Common myeloid progenitor, CD34-positive (primary cell): ENCODE results near the gene TRIML1.

Source experiments
- CTCF ChIA-PET: fragments of 350-600 bp; sonication (Branson Sonifier 250); formaldehyde crosslinking; loops from one replicate; lab custom pipeline; 2021; ENCODE audit warnings: antibody characterized with exemption; lab: Charles Lee
- POLR2A ChIA-PET: fragments of 350-600 bp; sonication (Branson Sonifier 250); formaldehyde crosslinking; loops from one replicate; lab custom pipeline; 2021; ENCODE audit warnings: antibody characterized with exemption; lab: Charles Lee
- DNase-seq, 3 donors: peaks; one replicate each; pipeline versions ENCODE4 v3.0.0 to v3.0.0-alpha.2; 2013
- H3K27ac ChIP-seq, 2 experiments: 1 replicate in 1 of 2; 2 replicates in 1 of 2; pipeline ENCODE4 v1.7.0; 2013; ENCODE audit warnings: inconsistent platforms in 2 of 2, low read length in 2 of 2, mild to moderate bottlenecking in 2 of 2, low read depth in 1 of 2, moderate library complexity in 1 of 2; ENCODE audit not compliant: severe bottlenecking in 2 of 2, insufficient read depth in 1 of 2, poor library complexity in 1 of 2
- H3K27me3 ChIP-seq, 5 experiments: replicated peaks in 2 of 5; 1 replicate in 3 of 5; 2 replicates in 2 of 5; pipeline versions ENCODE4 v1.6.1 to v1.7.0; 2013; ENCODE audit warnings: low read length in 4 of 5, mild to moderate bottlenecking in 2 of 5, moderate library complexity in 2 of 5, inconsistent platforms in 1 of 5; ENCODE audit not compliant: insufficient read depth in 5 of 5, control insufficient read depth in 4 of 5
- H3K36me3 ChIP-seq, 4 experiments: 1 replicate in 2 of 4; 2 replicates in 2 of 4; pipeline versions ENCODE4 v1.6.1 to v1.7.0; 2013; ENCODE audit warnings: low read length in 3 of 4, control low read depth in 1 of 4, mild to moderate bottlenecking in 1 of 4; ENCODE audit not compliant: control insufficient read depth in 4 of 4, insufficient read depth in 4 of 4
- H3K4me1 ChIP-seq, 4 experiments: 1 replicate in 3 of 4; 2 replicates in 1 of 4; pipeline versions ENCODE4 v1.6.1 to v1.7.1; 2013; ENCODE audit warnings: low read length in 3 of 4, mild to moderate bottlenecking in 3 of 4, control low read depth in 1 of 4, inconsistent platforms in 1 of 4, moderate library complexity in 1 of 4; ENCODE audit not compliant: control insufficient read depth in 4 of 4, insufficient read depth in 4 of 4; ENCODE audit errors: control extremely low read depth in 1 of 4
- H3K4me3 ChIP-seq, 7 experiments: 1 replicate in 4 of 7; 2 replicates in 3 of 7; pipeline versions ENCODE4 v1.5.1 to v1.7.0; 2013; ENCODE audit warnings: mild to moderate bottlenecking in 7 of 7, low read length in 6 of 7, moderate library complexity in 6 of 7, inconsistent platforms in 2 of 7, low read depth in 2 of 7, control low read depth in 1 of 7; ENCODE audit not compliant: insufficient read depth in 4 of 7, control insufficient read depth in 1 of 7; ENCODE audit errors: extremely low read depth in 1 of 7
- H3K9me3 ChIP-seq, 5 experiments: 1 replicate in 4 of 5; 2 replicates in 1 of 5; pipeline versions ENCODE4 v1.6.1 to v1.7.1; 2013; ENCODE audit warnings: low read length in 4 of 5, mild to moderate bottlenecking in 2 of 5, inconsistent platforms in 1 of 5, low read depth in 1 of 5, moderate library complexity in 1 of 5; ENCODE audit not compliant: control insufficient read depth in 4 of 5, insufficient read depth in 2 of 5; ENCODE audit errors: control extremely low read depth in 1 of 5
- WGBS: methylation state at CpG from one replicate; pipeline ENCODE4 v1.1.5; 2013; ENCODE audit not compliant: insufficient coverage; 5-methylcytosine and 5-hydroxymethylcytosine counted together

Gene TRIML1

DNA sequence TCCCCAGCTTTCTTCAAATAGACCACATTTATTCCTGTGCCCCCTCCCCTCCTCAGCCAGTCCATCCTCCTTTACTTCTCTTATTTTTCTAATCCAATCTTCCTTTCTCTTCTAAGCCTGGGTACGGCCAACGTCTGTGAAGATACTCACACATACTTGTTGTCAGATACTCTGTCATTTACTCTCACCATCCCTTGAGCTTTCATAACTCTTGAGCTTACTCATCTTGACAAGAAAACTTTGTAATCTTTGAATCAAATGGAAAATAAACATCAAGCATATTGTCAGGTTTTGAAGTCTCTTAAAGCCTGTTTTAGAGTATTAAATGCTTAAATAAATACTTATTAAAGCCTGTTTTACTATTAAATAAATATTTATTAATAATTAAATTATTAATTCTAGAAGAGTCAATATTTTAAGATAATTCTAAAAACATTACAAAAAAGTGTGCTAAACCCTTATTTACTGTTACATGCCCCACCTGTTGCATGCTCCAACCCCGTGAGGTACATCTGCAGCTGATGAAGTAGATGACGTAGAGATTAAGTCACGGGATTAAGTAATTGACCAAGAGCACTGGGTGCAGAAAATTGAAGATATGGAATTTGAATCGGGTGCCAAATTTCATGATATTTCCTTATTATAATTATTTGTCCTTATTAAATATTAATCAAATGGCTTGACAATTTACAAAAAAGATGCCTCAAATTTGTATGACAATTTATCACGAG lies 28.3 kb upstream of the TRIML1 start:
- ChIA-PET CTCF (no interaction called here), POLR2A (no interaction called here)
- WGBS = 40% methylated on average over 2 of the region's 7 CpGs
- H3K27me3 ChIP-seq = no peaks in the 10 kb centered on the region
- H3K9me3 ChIP-seq = no peaks in the 10 kb centered on the region
- H3K36me3 ChIP-seq = no peaks in the 10 kb centered on the region
- H3K4me3 ChIP-seq = no peak overlapping the region
- no peaks in the 10 kb centered on the region for H3K4me1 ChIP-seq
- no peak for DNase-seq
- H3K27ac ChIP-seq = no peak overlapping the region

DNA sequence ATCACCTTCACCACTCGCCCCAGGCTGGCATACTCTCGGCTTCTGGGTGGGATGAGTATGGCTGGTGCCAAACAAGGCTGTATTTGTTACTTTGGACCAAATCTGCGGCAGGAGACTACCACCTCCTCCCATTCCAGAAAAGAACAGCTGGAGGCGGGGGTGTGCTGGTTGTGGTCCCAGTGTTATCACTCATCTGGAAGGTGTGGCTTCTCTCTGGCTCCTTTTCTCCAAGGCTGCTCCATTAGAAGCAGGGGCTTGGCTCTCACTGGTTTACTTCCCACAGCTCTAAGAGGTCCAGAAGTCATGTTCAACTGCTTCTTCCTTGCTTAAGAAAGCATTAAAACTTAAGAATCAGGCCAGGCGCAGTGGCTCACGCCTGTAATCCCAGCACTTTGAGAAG lies 27.3 kb upstream of the TRIML1 start:
- no peaks in the 10 kb centered on the region for H3K4me1 ChIP-seq
- H3K27me3 ChIP-seq = no peaks in the 10 kb centered on the region
- no peak for DNase-seq
- ChIA-PET POLR2A (no interaction called here), CTCF (no interaction called here)
- H3K9me3 ChIP-seq = no peaks in the 10 kb centered on the region
- 70% methylated on average over 2 of the region's 6 CpGs for WGBS
- H3K4me3 ChIP-seq = no peak overlapping the region
- H3K27ac ChIP-seq = no peak overlapping the region
- no peaks in the 10 kb centered on the region for H3K36me3 ChIP-seq

DNA sequence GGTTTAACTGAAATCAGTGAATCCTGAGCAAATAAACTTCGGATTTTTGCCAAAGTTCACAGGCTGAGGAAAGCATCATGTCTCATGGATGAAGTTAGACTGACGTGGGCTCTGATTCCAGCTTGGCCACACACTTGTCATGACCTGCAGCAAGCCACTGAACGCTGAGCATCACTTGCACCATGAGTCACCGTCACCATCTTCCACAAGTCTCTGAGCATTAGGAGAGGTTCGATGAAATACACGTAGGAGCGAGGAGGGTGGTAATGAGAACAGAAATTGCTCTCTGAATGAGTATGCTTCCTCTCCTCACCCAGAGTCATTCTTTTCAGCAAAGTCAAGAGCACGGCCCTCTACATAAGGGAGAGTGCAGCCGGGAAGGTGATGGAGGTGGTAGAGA lies 26.1 kb upstream of the TRIML1 start:
- Histone ChIP-seq H3K4me3 (no peak overlapping the region), H3K4me1 (no peaks in the 10 kb centered on the region), H3K9me3 (no peaks in the 10 kb centered on the region), H3K27ac (no peak overlapping the region), H3K27me3 (no peaks in the 10 kb centered on the region), H3K36me3 (no peaks in the 10 kb centered on the region)
- WGBS = 77% methylated on average over 4 of the region's 9 CpGs
- no peak for DNase-seq
- CTCF ChIA-PET = interaction anchor here (0.6 kb wide), 1 partner anchor 14 kb away, joined by 3 read pairs; no protein-coding TSS in a partner anchor
- POLR2A ChIA-PET = no interaction called here

DNA sequence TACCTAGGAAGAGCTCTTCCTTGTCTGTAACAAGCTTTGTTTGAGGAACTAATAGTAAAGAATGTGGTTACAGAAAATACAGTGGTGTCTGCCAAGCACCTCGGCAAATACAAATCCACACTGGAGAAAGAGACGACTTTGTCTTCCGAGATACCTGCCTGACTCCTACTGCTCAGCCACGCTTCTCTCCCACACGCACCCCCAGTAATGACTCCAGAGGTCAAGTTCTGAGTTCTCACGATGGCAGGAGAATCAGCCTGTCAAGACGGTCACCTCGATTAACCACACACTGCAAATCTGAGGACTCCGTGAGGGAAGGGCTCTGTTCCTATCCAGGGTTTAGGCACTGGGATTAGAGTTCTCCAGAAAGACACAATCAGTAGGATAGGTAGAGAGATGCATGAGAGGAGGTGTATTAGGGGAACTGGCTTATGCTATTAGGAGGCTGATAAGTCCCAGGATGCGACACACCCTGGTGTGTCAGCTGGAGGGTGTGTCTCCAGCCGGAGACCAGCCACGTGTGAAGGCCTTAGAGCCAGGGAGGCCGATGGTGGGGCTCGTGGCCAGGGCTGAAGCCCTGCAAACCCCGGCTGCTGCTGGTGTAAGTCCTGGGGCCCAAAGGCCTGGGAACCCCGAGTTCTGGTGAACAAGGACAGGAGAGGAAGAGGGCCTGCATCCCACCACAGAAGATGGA lies 21.5 kb upstream of the TRIML1 start:
- 86% methylated on average over 16 of the region's 16 CpGs for WGBS
- POLR2A ChIA-PET = no interaction called here

DNA sequence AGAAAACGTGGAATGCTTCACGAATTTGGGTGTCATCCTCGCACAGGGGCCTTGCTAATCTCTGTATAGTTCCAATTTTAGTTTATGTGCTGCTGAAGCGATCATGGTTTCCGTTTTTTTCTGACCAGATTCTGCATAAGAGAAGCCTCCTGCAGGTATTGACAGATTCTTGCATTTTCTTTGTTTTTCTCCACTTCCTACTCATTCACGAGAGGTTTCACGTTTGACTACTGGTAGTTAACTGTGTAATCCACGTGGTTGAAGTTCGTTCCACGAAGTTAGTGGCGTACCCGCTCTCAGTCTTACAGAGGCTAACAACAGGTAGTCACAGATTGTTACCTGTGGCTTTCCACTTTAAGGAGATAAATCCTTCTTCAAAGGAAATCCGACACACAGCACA lies 17.7 kb upstream of the TRIML1 start:
- H3K4me1 ChIP-seq = no peaks in the 10 kb centered on the region
- 53% methylated on average over 11 of the region's 13 CpGs for WGBS
- H3K27me3 ChIP-seq = no peaks in the 10 kb centered on the region
- DNase-seq = no peak
- POLR2A ChIA-PET = interaction anchor here (0.6 kb wide), 2 partner anchors 12 to 703 kb away, joined by 3 to 5 read pairs; no protein-coding TSS in a partner anchor
- H3K9me3 ChIP-seq = no peaks in the 10 kb centered on the region
- no peaks in the 10 kb centered on the region for H3K36me3 ChIP-seq
- no peak overlapping the region for H3K27ac ChIP-seq
- CTCF ChIA-PET = no interaction called here
- H3K4me3 ChIP-seq = no peak overlapping the region

More for the DNA sequence above, 21.5 kb upstream of the TRIML1 start:
- no peaks in the 10 kb centered on the region for H3K27me3 ChIP-seq
- H3K36me3 ChIP-seq = no peaks in the 10 kb centered on the region
- no peak for DNase-seq
- H3K4me3 ChIP-seq = no peak overlapping the region
- H3K4me1 ChIP-seq = no peaks in the 10 kb centered on the region
- CTCF ChIA-PET = interaction anchor here (0.6 kb wide), 1 partner anchor 192 kb away, joined by 3 read pairs; no protein-coding TSS in a partner anchor
- no peak overlapping the region for H3K27ac ChIP-seq
- no peaks in the 10 kb centered on the region for H3K9me3 ChIP-seq

DNA sequence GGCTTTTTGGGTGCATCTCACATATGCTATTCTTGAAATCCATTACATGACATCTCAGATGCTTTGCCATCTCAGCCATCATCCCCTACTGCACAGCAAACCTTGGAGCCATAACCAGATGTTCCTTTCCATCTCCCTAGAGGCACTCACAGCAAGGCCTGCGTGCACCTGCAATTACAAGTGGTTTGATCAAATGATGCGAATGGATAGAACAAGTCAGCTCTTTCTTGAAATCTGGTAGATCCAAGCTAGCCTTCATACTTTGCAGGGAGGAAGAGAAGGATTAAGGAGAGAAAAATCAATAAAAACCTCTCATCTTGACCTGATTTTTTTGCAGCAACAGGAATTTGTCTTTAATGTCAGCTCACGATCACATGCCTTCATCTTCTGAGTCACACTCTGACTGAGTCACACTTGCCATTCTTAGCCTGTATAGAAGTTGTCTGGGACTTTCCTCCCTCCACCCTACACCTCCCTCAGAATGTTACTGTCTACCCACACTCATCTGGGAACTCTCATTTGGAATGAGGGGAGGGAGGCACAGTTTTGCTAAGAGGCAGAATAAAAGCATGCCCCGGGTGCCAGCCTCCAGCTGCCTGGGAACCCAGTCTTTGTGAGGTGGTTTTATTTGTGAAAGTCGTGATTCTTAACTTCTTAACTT lies 11.9 kb upstream of the TRIML1 start:
- WGBS = 100% methylated on average over 4 of the region's 5 CpGs
- no peaks in the 10 kb centered on the region for H3K27me3 ChIP-seq
- POLR2A ChIA-PET = no interaction called here
- no peak for DNase-seq
- H3K36me3 ChIP-seq = no peaks in the 10 kb centered on the region
- H3K27ac ChIP-seq = no peak overlapping the region
- no peak overlapping the region for H3K4me3 ChIP-seq
- no peaks in the 10 kb centered on the region for H3K4me1 ChIP-seq
- no peaks in the 10 kb centered on the region for H3K9me3 ChIP-seq
- CTCF ChIA-PET = no interaction called here

GRCh38 chr4:188130355-188130754 lies 8.9 kb upstream of the TRIML1 start:
- no peaks in the 10 kb centered on the region for H3K27me3 ChIP-seq
- H3K4me1 ChIP-seq = no peaks in the 10 kb centered on the region
- no peak overlapping the region for H3K27ac ChIP-seq
- 94% methylated on average over 4 of the region's 4 CpGs for WGBS
- no peak for DNase-seq
- no peak overlapping the region for H3K4me3 ChIP-seq
- POLR2A ChIA-PET = no interaction called here
- no peaks in the 10 kb centered on the region for H3K36me3 ChIP-seq
- CTCF ChIA-PET = no interaction called here
- H3K9me3 ChIP-seq = no peaks in the 10 kb centered on the region
